ENCODE measurements around the gene PDK2.

The PDK2 gene

GRCh38 chr17:50148226-50149090 is 53.3 kb downstream of the PDK2 start:
- in situ Hi-C loops (cut with HindIII; ENCODE audit: low pct_ligation_motif_present, low sequenced_read_pairs), result no loop called here
- DNase-seq, result no peak
- Histone ChIP-seq H3K4me3 (ENCODE audit: low read depth, low read length) (peak overlapping the region; percentile 81), H3K27ac (peak overlapping the region; percentile 2), H3K36me3 (replicated peaks) (peaks cover 17% of the 10 kb centered on the region), H3K27me3 (replicated peaks) (no peaks in the 10 kb centered on the region)
- peak; percentile 45 for TF ChIP-seq CTCF (IDR thresholded peaks at IDR 0.05; ENCODE audit: low read depth, low read length, missing control alignments)

- TF ChIP-seq CTCF (IDR thresholded peaks at IDR 0.05; ENCODE audit: low read depth, low read length, missing control alignments), result no peak
- in situ Hi-C loops (cut with HindIII; ENCODE audit: low pct_ligation_motif_present, low sequenced_read_pairs), result no loop called here
- Histone ChIP-seq H3K4me3 (ENCODE audit: low read depth, low read length) (peak overlapping the region; percentile 81), H3K36me3 (replicated peaks) (peaks cover 11% of the 10 kb centered on the region), H3K27ac (peak overlapping the region; percentile 37), H3K27me3 (replicated peaks) (no peaks in the 10 kb centered on the region)
- DNase-seq, result no peak
Observed at GRCh38 chr17:50149091-50149416, 53.9 kb downstream of the PDK2 start.

GRCh38 chr17:50149417-50150353 is 54.5 kb downstream of the PDK2 start:
- peak overlapping the region; percentile 81 for H3K4me3 ChIP-seq (ENCODE audit: low read depth, low read length)
- H3K36me3 ChIP-seq (replicated peaks), result peaks cover 4% of the 10 kb centered on the region
- no peak for DNase-seq
- peak overlapping the region; percentile 37 for H3K27ac ChIP-seq
- H3K27me3 ChIP-seq (replicated peaks), result no peaks in the 10 kb centered on the region
- in situ Hi-C loops (cut with HindIII; ENCODE audit: low pct_ligation_motif_present, low sequenced_read_pairs), result no loop called here
- TF ChIP-seq CTCF (IDR thresholded peaks at IDR 0.05; ENCODE audit: low read depth, low read length, missing control alignments), result peak; percentile 1

DNA sequence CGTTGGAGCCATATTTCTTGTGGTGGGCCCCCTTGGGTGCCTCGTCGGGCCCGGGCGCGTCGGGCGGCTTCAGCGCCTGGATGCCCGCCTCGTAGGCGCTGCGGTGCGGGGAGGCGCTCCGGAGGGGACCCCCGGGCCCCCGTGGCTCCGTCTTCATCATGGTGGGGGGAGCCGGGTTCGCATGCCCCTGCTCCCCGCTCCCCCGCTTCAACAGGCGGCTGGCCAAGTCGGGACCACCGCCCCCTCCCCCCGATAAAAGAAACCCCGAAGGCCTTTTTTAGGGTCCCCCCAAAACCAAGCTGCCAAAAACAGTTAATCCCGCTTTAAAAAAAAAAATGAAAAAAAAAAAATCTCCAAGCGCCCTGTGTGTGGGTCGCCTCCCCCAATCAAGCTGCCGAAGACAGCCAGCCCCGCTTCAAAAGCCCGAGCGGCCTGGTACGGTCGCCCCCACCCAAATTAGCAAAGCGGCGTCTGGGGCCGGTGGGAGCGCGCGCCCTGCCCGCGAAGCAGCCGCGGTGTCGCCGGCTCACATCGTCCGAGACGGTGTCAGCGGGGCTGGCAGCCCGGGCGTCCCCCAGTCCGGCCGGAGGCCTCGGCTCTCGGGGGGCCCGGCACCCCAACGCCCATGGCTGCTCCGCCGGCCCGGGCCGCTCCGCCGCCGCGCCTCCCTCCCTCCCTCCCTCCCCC is 55.3 kb downstream of the PDK2 start, which contains the start of gene PPP1R9B:
PPP1R9B (minus strand) TSS at position 324 of the 687 bp plus-strand sequence; CDS start at position 160, 164 bp downstream.
- no peak for DNase-seq
- peaks cover 2% of the 10 kb centered on the region for H3K36me3 ChIP-seq (replicated peaks)

More for the DNA sequence above, 55.3 kb downstream of the PDK2 start, which contains the start of gene PPP1R9B:
- in situ Hi-C loops (cut with HindIII; ENCODE audit: low pct_ligation_motif_present, low sequenced_read_pairs), result no loop called here
- Histone ChIP-seq H3K27me3 (replicated peaks) (no peaks in the 10 kb centered on the region), H3K4me3 (ENCODE audit: low read depth, low read length) (peak within 1 kb of the TSS; percentile 81), H3K27ac (peak within 1 kb of the TSS; percentile 63)
- no peak for TF ChIP-seq CTCF (IDR thresholded peaks at IDR 0.05; ENCODE audit: low read depth, low read length, missing control alignments)
